MG63 (cell line): ENCODE results near the gene LRRC70. TPM values are rescaled to one million over a fixed set of nuclear protein-coding genes. Genes with fewer than 3 reads are reported as not detected.

Experiments
- DNase-seq: peaks from one replicate; pipeline ENCODE4 v3.0.0-alpha.2; 2020
- H3K27me3 ChIP-seq: fragments of 250-450 bp; sonication (Bioruptor Pico); 2 replicates; pipeline ENCODE4 v1.5.1; 2020; ENCODE audit warnings: mild to moderate bottlenecking, moderate library complexity
- H3K36me3 ChIP-seq: fragments of 250-450 bp; sonication (Bioruptor Pico); 2 replicates; pipeline ENCODE4 v1.5.1; 2020; ENCODE audit warnings: mild to moderate bottlenecking, moderate library complexity
- H3K4me3 ChIP-seq: fragments of 250-450 bp; sonication (Bioruptor Pico); 2 replicates; pipeline ENCODE4 v1.5.1; 2020; ENCODE audit warnings: mild to moderate bottlenecking, moderate library complexity
- H3K9me3 ChIP-seq: fragments of 250-450 bp; sonication (Bioruptor Pico); 2 replicates; pipeline ENCODE4 v1.5.1; 2020; ENCODE audit warnings: mild to moderate bottlenecking, moderate library complexity
- total RNA-seq: library from RNA; depleted of rRNA; stranded (reverse); fragments of >200 nt; shearing (Covaris generic); gene quantifications from 2 replicates; pipeline ENCODE4 v1.2.3, GENCODE V29; 2014; ENCODE audit warnings: low replicate concordance

Gene LRRC70
- total RNA-seq, 1 experiment from 2014 or later = 0.10 TPM

- Histone ChIP-seq H3K4me3 (no peak overlapping the region), H3K36me3 (peaks cover 10% of the 10 kb centered on the region), H3K27me3 (no peaks in the 10 kb centered on the region), H3K9me3 (no peaks in the 10 kb centered on the region)
- DNase-seq = no peak
Observed at GRCh38 chr5:62568800-62569432, 9.7 kb upstream of the LRRC70 start.

DNA sequence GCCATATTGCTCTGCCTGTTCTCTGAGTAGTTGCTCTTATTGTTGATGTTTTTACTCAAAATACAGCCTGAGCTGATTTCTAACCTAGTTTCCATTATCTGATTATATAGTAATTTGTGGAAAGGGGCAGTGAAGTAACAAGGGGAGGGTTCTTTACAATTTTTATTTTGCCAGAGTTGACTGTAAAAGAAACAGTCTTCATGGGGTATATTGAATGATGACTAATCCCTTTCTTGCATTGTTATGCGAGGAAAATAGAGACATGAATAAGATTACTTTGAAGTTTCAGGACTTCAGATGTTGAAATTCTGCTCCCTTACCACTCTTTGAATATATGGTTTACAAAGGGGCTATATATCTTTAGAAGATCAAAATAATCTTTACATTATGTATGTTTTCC lies 9.1 kb upstream of the LRRC70 start:
- Histone ChIP-seq H3K27me3 (no peaks in the 10 kb centered on the region), H3K9me3 (no peaks in the 10 kb centered on the region), H3K36me3 (peaks cover 10% of the 10 kb centered on the region), H3K4me3 (no peak overlapping the region)
- no peak for DNase-seq

DNA sequence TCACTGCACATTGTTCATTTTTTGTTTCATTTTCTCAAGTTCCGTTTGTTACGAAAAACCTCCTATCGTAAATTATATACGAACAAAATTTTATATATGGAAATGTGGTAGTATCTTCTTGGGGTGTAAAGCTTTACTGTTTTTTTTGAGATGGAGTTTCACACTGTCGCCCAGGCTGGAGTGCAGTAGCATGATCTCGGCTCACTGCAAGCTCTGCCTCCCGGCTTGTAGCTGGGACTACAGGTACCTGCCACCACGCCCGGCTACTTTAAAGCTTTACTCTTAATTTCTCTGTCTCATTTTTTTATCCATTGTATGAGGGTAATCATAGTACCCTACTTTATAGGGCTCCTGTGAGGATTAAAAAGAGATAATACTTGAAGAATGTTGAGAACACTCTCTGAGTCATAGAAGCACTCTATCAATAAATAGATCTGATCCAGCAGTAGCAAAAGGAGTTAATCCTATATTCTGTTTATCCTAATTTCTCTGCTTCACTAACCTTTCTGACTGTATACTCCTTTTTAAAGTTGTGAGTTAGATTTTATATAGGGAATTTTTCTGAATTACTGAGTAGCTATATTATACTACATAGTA lies 5.6 kb upstream of the LRRC70 start:
- no peak overlapping the region for H3K4me3 ChIP-seq
- no peaks in the 10 kb centered on the region; the same call in 1 of the 2 replicates for H3K36me3 ChIP-seq
- H3K9me3 ChIP-seq = no peaks in the 10 kb centered on the region
- H3K27me3 ChIP-seq = no peaks in the 10 kb centered on the region
- DNase-seq = no peak

- DNase-seq = no peak
- Histone ChIP-seq H3K9me3 (no peaks in the 10 kb centered on the region), H3K36me3 (no peaks in the 10 kb centered on the region; the same call in 1 of the 2 replicates), H3K4me3 (no peak overlapping the region), H3K27me3 (no peaks in the 10 kb centered on the region)
Observed at GRCh38 chr5:62574599-62574998, 4.0 kb upstream of the LRRC70 start.

DNA sequence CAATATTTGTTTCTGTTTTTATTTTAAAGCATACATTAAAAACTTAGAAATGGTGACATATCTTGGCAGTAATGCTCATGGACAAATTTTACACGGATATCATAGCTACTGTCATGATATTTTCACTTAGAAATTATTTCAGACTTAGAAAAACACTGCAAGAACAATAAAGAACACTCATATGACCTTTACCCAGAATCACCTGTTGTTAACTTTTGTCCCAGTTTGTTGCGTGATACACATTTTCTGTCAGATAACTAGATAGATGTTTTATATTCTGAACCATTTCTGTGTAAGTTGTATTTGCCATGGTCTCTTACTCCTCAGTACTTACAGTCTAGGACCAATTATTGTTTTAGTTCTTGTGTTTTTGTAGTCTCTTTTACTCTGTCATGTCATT lies 3.6 kb upstream of the LRRC70 start:
- H3K27me3 ChIP-seq = no peaks in the 10 kb centered on the region
- DNase-seq = no peak
- no peak overlapping the region for H3K4me3 ChIP-seq
- no peaks in the 10 kb centered on the region for H3K9me3 ChIP-seq
- no peaks in the 10 kb centered on the region; the same call in 1 of the 2 replicates for H3K36me3 ChIP-seq

GRCh38 chr5:62575489-62575888 lies 3.1 kb upstream of the LRRC70 start:
- DNase-seq = no peak
- Histone ChIP-seq H3K27me3 (no peaks in the 10 kb centered on the region), H3K36me3 (no peaks in the 10 kb centered on the region; the same call in 1 of the 2 replicates), H3K4me3 (no peak overlapping the region), H3K9me3 (no peaks in the 10 kb centered on the region)

GRCh38 chr5:62576570-62577170 lies 1.9 kb upstream of the LRRC70 start:
- no peak overlapping the region for H3K4me3 ChIP-seq
- no peak for DNase-seq
- H3K36me3 ChIP-seq = no peaks in the 10 kb centered on the region; the same call in 1 of the 2 replicates
- H3K27me3 ChIP-seq = no peaks in the 10 kb centered on the region
- no peaks in the 10 kb centered on the region for H3K9me3 ChIP-seq

GRCh38 chr5:62577488-62577887 lies 1.1 kb upstream of the LRRC70 start:
- Histone ChIP-seq H3K4me3 (no peak overlapping the region), H3K27me3 (no peaks in the 10 kb centered on the region), H3K36me3 (no peaks in the 10 kb centered on the region; the same call in 1 of the 2 replicates), H3K9me3 (no peaks in the 10 kb centered on the region)
- no peak for DNase-seq

- no peaks in the 10 kb centered on the region; the same call in 1 of the 2 replicates for H3K36me3 ChIP-seq
- DNase-seq = no peak
- no peaks in the 10 kb centered on the region for H3K9me3 ChIP-seq
- H3K4me3 ChIP-seq = no peak overlapping the region
- no peaks in the 10 kb centered on the region for H3K27me3 ChIP-seq
Observed at GRCh38 chr5:62579761-62580160, 1.1 kb downstream of the LRRC70 start.

- no peaks in the 10 kb centered on the region for H3K36me3 ChIP-seq
- no peaks in the 10 kb centered on the region for H3K9me3 ChIP-seq
- H3K27me3 ChIP-seq = no peaks in the 10 kb centered on the region
- no peak for DNase-seq
- no peak overlapping the region for H3K4me3 ChIP-seq
Observed at GRCh38 chr5:62581836-62582597, 3.4 kb downstream of the LRRC70 start.

DNA sequence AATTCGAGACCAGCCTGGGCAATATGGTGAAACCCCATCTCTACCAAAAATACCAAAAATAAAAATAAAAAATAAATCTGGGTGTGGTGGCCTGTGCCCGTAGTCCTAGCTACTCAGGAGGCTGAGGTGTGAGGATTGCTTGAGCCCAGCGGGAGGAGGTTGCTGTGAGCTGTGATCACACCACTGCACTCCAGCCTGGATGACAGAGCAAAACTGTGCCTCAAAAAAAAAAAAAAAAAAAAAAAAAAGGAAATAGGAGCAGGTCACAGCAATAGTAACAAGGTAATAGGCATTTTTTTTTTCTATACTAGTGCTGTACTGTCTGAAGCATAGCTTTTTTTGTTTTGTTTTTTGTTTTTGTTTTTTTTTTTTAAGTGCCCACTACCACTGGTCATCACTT lies 5.8 kb downstream of the LRRC70 start:
- no peak for DNase-seq
- Histone ChIP-seq H3K4me3 (no peak overlapping the region), H3K36me3 (no peaks in the 10 kb centered on the region; the same call in 1 of the 2 replicates), H3K9me3 (no peaks in the 10 kb centered on the region), H3K27me3 (no peaks in the 10 kb centered on the region)

- DNase-seq = no peak
- Histone ChIP-seq H3K9me3 (no peaks in the 10 kb centered on the region), H3K27me3 (no peaks in the 10 kb centered on the region), H3K4me3 (no peak overlapping the region), H3K36me3 (no peaks in the 10 kb centered on the region; the same call in 1 of the 2 replicates)
Observed at GRCh38 chr5:62585306-62585705, 6.7 kb downstream of the LRRC70 start.

- Histone ChIP-seq H3K4me3 (no peak overlapping the region), H3K36me3 (no peaks in the 10 kb centered on the region; the same call in 1 of the 2 replicates), H3K27me3 (no peaks in the 10 kb centered on the region), H3K9me3 (no peaks in the 10 kb centered on the region)
- no peak for DNase-seq
Observed at GRCh38 chr5:62585751-62586150, 7.1 kb downstream of the LRRC70 start.

DNA sequence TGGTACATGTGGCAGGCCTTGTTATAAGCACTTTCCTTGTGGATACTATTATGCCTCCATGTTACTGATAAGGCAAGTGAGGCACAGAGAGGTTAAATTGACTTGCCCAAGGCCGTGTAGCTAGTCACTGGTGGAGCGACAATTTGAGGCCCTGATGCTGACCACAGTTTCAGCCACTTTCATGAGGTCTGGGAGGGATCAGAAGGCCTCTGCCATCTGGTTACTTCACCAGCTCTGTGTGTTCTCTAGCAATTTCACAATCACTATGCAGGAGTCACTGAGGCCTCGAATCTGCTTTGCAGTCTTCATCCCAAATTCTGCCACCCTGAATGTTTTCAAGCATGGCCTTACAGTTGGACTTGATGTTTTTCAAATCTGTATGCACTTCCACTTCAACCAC lies 9.1 kb downstream of the LRRC70 start:
- Histone ChIP-seq H3K36me3 (peaks cover 13% of the 10 kb centered on the region), H3K4me3 (no peak overlapping the region), H3K9me3 (no peaks in the 10 kb centered on the region), H3K27me3 (no peaks in the 10 kb centered on the region)
- DNase-seq = no peak

- Histone ChIP-seq H3K4me3 (no peak overlapping the region), H3K36me3 (peaks cover 16% of the 10 kb centered on the region), H3K9me3 (no peaks in the 10 kb centered on the region), H3K27me3 (no peaks in the 10 kb centered on the region)
- no peak for DNase-seq
Observed at GRCh38 chr5:62588668-62589067, 10.0 kb downstream of the LRRC70 start.

GRCh38 chr5:62589504-62589903 lies 10.9 kb downstream of the LRRC70 start:
- Histone ChIP-seq H3K4me3 (no peak overlapping the region), H3K36me3 (peaks cover 24% of the 10 kb centered on the region), H3K9me3 (no peaks in the 10 kb centered on the region), H3K27me3 (no peaks in the 10 kb centered on the region)
- DNase-seq = no peak

DNA sequence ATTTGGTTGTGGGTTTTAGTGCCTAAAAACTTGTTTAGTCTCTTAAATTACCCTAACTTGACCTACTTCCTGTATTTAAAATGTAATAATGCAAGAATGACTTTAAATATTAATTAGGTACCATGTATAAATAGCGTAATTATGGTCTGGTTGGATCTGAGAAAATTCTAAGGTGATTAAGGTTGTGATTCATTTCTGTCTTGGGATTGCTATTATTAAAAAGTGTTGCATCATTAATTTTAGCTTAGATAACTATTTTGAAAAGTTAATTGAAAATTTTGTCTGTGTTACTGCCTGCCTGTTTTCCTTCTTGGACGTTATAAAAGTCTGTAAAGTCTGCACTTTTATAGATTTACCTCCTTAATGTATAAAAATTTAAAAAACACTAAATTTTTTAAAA lies 11.8 kb downstream of the LRRC70 start:
- no peaks in the 10 kb centered on the region for H3K9me3 ChIP-seq
- no peak for DNase-seq
- peaks cover 25% of the 10 kb centered on the region for H3K36me3 ChIP-seq
- H3K27me3 ChIP-seq = no peaks in the 10 kb centered on the region
- no peak overlapping the region for H3K4me3 ChIP-seq
